Caki2 (cell line): ENCODE data around the gene LRRIQ4. TPM values are rescaled to one million over a fixed set of nuclear protein-coding genes. Genes with fewer than 3 reads are reported as not detected.

Source experiments
- DNase-seq: peaks from one replicate; pipeline ENCODE4 v3.0.0-alpha.2; 2015; ENCODE audit warnings: low read depth
- in situ Hi-C: cut with HindIII; loops from 2 replicates; pipeline ENCODE4 v1.10.0; 2016; ENCODE audit warnings: low sequenced_read_pairs, low pct_unique_long_range_greater_than_20kb, mixed read lengths
- total RNA-seq: library from RNA; depleted of rRNA; stranded (reverse); fragments of >200 nt; shearing (Covaris generic); gene quantifications from 2 replicates; pipeline ENCODE4 v1.2.3, GENCODE V29; 2014; ENCODE audit warnings: low replicate concordance

Gene LRRIQ4
- total RNA-seq, 1 experiment from 2014 or later, result not detected

- no peak for DNase-seq
- in situ Hi-C loops, result no loop called here
These were observed 21.8 kb upstream of the LRRIQ4 start for GRCh38 chr3:169790687-169791429.

GRCh38 chr3:169792359-169792758, 20.3 kb upstream of the LRRIQ4 start:
- DNase-seq, result no peak
- in situ Hi-C loops, result no loop called here

GRCh38 chr3:169804681-169805080, 8.0 kb upstream of the LRRIQ4 start:
- DNase-seq, result no peak
- in situ Hi-C loops, result no loop called here

GRCh38 chr3:169809230-169809795, 3.4 kb upstream of the LRRIQ4 start:
- in situ Hi-C loops, result no loop called here

GRCh38 chr3:169811631-169812331, 889 bp upstream of the LRRIQ4 start:
- DNase-seq, result peak; percentile 47
- in situ Hi-C loops, result no loop called here

More at GRCh38 chr3:169809230-169809795, 3.4 kb upstream of the LRRIQ4 start:
- no peak for DNase-seq

- in situ Hi-C loops, result no loop called here
- DNase-seq, result no peak
These were observed 608 bp downstream of the LRRIQ4 start for GRCh38 chr3:169813278-169813677.

GRCh38 chr3:169813757-169814517, 1.3 kb downstream of the LRRIQ4 start:
- in situ Hi-C loops, result no loop called here
- DNase-seq, result peak; percentile 53

GRCh38 chr3:169815590-169816150, 3.0 kb downstream of the LRRIQ4 start:
- DNase-seq, result no peak
- in situ Hi-C loops, result no loop called here

- no peak for DNase-seq
- in situ Hi-C loops, result no loop called here
These were observed 5.6 kb downstream of the LRRIQ4 start for GRCh38 chr3:169818316-169818715.

GRCh38 chr3:169822091-169822490, 9.4 kb downstream of the LRRIQ4 start:
- DNase-seq, result no peak
- in situ Hi-C loops, result no loop called here

- in situ Hi-C loops, result no loop called here
- no peak for DNase-seq
These were observed 9.9 kb downstream of the LRRIQ4 start for GRCh38 chr3:169822540-169822939.

GRCh38 chr3:169822983-169823382, 10.3 kb downstream of the LRRIQ4 start:
- in situ Hi-C loops, result no loop called here
- no peak for DNase-seq

- DNase-seq, result no peak
- in situ Hi-C loops, result no loop called here
These were observed 12.6 kb downstream of the LRRIQ4 start for GRCh38 chr3:169825316-169825715.

GRCh38 chr3:169827712-169828111, 15.0 kb downstream of the LRRIQ4 start:
- in situ Hi-C loops, result no loop called here
- DNase-seq, result no peak

GRCh38 chr3:169835533-169835932, 22.9 kb downstream of the LRRIQ4 start:
- DNase-seq, result no peak
- in situ Hi-C loops, result no loop called here

- in situ Hi-C loops, result no loop called here
- no peak for DNase-seq
These were observed 23.6 kb downstream of the LRRIQ4 start for GRCh38 chr3:169836078-169836941.

GRCh38 chr3:169836942-169837275, 24.2 kb downstream of the LRRIQ4 start:
- in situ Hi-C loops, result no loop called here
- no peak for DNase-seq
